ENCODE data around the gene POLR3E. TPM values are rescaled to one million over a fixed set of nuclear protein-coding genes. Genes with fewer than 3 reads are reported as not detected.

Gene POLR3E
- total RNA-seq, 1 experiment from 2014 or later, result 69.8 TPM

DNA sequence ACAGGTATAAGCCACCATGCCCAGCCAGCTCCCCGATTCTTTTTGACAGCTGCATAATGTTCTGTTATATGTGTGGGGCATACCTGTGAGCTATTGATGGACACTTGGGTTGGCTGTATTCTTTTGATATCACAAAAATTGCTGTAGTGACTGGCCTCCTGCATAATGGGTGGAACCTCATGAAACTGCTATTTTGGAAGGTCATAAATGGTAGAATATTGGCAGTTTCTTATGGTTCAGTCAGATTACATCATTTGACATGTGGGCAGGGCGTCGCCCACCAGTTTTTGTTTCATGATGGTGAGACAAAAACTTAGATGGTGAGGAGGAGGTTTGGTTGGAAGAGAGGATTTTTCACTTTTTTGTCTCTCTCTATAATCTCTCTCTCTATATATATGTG lies 26.7 kb upstream of the POLR3E start:
- H3K9me3 ChIP-seq (ENCODE audit: low read depth, low read length, poor library complexity, severe bottlenecking), result no peaks in the 10 kb centered on the region
- no peaks in the 10 kb centered on the region for H3K4me1 ChIP-seq (ENCODE audit: insufficient read depth, low read length, poor library complexity, severe bottlenecking)
- DNase-seq (ENCODE audit: low spot score), result no peak
- BruUV-seq (replicated peaks), result no TSS peak
- CTCF ChIA-PET, result no interaction called here
- no peak overlapping the region for H3K27ac ChIP-seq (ENCODE audit: low read depth, low read length, poor library complexity, severe bottlenecking)
- intact Hi-C loops (cut with micrococcal nuclease; ENCODE audit: unreplicated experiment), result no loop called here
- no peak overlapping the region for H3K4me3 ChIP-seq (ENCODE audit: low read depth, low read length, poor library complexity, severe bottlenecking)
- no peaks in the 10 kb centered on the region for H3K36me3 ChIP-seq (ENCODE audit: insufficient read depth, low read length, poor library complexity, severe bottlenecking)
- TF ChIP-seq, protein P1, sequence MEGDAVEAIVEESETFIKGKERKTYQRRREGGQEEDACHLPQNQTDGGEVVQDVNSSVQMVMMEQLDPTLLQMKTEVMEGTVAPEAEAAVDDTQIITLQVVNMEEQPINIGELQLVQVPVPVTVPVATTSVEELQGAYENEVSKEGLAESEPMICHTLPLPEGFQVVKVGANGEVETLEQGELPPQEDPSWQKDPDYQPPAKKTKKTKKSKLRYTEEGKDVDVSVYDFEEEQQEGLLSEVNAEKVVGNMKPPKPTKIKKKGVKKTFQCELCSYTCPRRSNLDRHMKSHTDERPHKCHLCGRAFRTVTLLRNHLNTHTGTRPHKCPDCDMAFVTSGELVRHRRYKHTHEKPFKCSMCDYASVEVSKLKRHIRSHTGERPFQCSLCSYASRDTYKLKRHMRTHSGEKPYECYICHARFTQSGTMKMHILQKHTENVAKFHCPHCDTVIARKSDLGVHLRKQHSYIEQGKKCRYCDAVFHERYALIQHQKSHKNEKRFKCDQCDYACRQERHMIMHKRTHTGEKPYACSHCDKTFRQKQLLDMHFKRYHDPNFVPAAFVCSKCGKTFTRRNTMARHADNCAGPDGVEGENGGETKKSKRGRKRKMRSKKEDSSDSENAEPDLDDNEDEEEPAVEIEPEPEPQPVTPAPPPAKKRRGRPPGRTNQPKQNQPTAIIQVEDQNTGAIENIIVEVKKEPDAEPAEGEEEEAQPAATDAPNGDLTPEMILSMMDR (conservative IDR thresholded peaks at IDR 0.05; ENCODE audit: low read depth, low read length), result no peak
- TF ChIP-seq EZH2 (IDR thresholded peaks at IDR 0.05; ENCODE audit: borderline replicate concordance, low read depth, low read length, poor library complexity, severe bottlenecking), result no peak
- no peaks in the 10 kb centered on the region for H3K27me3 ChIP-seq (replicated peaks; ENCODE audit: insufficient read depth, low read depth, low read length, poor library complexity)
- POLR2A ChIA-PET (ENCODE audit: low non-redundant PET), result no interaction called here

DNA sequence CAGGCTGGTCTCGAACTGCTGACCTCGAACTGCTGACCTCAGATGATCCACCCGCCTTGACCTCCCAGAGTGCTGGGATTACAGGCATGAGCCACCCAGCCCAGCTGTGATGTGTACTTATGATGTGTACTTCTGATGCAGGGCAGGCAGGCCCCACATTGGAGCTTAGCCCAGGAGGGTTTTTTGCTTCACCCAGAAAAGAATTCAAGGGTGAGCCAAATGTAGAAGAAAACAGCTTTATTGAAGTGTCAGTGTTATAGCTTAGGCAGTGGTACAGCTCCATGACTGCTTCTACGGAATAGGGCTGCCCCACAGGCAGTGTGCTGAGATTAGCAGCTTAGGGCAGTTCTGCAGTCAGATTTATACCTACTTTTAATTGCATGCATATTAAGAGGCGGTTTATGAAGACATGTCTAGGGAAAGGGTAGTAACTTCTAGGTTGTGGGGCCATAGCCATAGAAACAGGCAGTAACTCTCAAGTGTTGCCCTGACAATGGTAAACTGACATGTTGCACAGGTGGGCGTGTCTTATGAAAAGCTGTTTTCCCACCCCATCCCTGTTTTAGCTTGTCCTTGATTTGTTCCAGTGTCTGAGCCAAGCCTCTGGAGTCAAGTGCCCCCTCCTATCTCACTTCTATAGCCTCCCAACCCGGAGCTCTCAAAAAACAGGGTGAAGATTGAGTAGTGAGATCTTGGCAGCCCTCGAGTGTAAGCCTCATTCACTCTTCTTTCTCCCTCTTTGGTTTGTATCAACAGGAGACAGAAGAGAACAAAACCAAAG lies 24.1 kb upstream of the POLR3E start:
- ChIA-PET POLR2A (ENCODE audit: low non-redundant PET) (no interaction called here), CTCF (no interaction called here)

DNA sequence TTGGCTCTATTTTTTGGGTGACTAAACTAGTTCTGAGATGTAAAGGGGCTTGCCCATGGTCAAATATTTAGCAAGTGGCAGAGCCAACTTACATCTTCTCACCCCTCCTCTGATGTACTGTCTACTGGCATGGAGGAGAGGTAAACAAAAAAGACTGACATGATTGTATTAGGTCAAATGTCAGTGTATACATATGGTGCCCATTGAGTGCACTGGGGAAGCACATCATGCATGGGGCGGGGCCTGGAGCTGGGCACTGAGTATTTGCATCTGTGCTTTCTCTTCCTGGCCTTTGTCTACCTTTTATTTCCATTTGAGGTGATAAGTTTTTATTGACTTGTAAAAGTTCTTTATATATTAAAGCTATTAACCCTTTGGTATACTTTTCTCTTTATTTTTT lies 22.3 kb upstream of the POLR3E start:
- no peaks in the 10 kb centered on the region for H3K27me3 ChIP-seq (replicated peaks; ENCODE audit: insufficient read depth, low read depth, low read length, poor library complexity)
- TF ChIP-seq, protein P1 (conservative IDR thresholded peaks at IDR 0.05; ENCODE audit: low read depth, low read length), result no peak
- TF ChIP-seq EZH2 (IDR thresholded peaks at IDR 0.05; ENCODE audit: borderline replicate concordance, low read depth, low read length, poor library complexity, severe bottlenecking), result no peak
- DNase-seq (ENCODE audit: low spot score), result no peak
- no peak overlapping the region for H3K4me3 ChIP-seq (ENCODE audit: low read depth, low read length, poor library complexity, severe bottlenecking)
- no peaks in the 10 kb centered on the region for H3K36me3 ChIP-seq (ENCODE audit: insufficient read depth, low read length, poor library complexity, severe bottlenecking)
- H3K27ac ChIP-seq (ENCODE audit: low read depth, low read length, poor library complexity, severe bottlenecking), result no peak overlapping the region
- H3K9me3 ChIP-seq (ENCODE audit: low read depth, low read length, poor library complexity, severe bottlenecking), result no peaks in the 10 kb centered on the region
- H3K4me1 ChIP-seq (ENCODE audit: insufficient read depth, low read length, poor library complexity, severe bottlenecking), result no peaks in the 10 kb centered on the region
- no TSS peak for BruUV-seq (replicated peaks)
- ChIA-PET CTCF (no interaction called here), POLR2A (ENCODE audit: low non-redundant PET) (no interaction called here)
- intact Hi-C loops (cut with micrococcal nuclease; ENCODE audit: unreplicated experiment), result no loop called here

More for the DNA sequence above, 24.1 kb upstream of the POLR3E start:
- intact Hi-C loops (cut with micrococcal nuclease; ENCODE audit: unreplicated experiment), result no loop called here
- no peak overlapping the region for H3K27ac ChIP-seq (ENCODE audit: low read depth, low read length, poor library complexity, severe bottlenecking)
- no peak for TF ChIP-seq EZH2 (IDR thresholded peaks at IDR 0.05; ENCODE audit: borderline replicate concordance, low read depth, low read length, poor library complexity, severe bottlenecking)
- TF ChIP-seq, protein P1 (conservative IDR thresholded peaks at IDR 0.05; ENCODE audit: low read depth, low read length), result no peak
- no TSS peak for BruUV-seq (replicated peaks)
- H3K9me3 ChIP-seq (ENCODE audit: low read depth, low read length, poor library complexity, severe bottlenecking), result no peaks in the 10 kb centered on the region
- H3K36me3 ChIP-seq (ENCODE audit: insufficient read depth, low read length, poor library complexity, severe bottlenecking), result no peaks in the 10 kb centered on the region
- no peak overlapping the region for H3K4me3 ChIP-seq (ENCODE audit: low read depth, low read length, poor library complexity, severe bottlenecking)
- H3K27me3 ChIP-seq (replicated peaks; ENCODE audit: insufficient read depth, low read depth, low read length, poor library complexity), result no peaks in the 10 kb centered on the region
- no peaks in the 10 kb centered on the region for H3K4me1 ChIP-seq (ENCODE audit: insufficient read depth, low read length, poor library complexity, severe bottlenecking)
- DNase-seq (ENCODE audit: low spot score), result no peak

All from A673 (cell line).